Activated CD4-positive, alpha-beta memory T cell treated with anti-CD3 and anti-CD28 coated beads, Interleukin-2, amount 10 ng/mL, durations not matched to agents 7 days and 5 days (primary cell): Measurements from ENCODE around the gene SRPK3. TPM values are rescaled to one million over a fixed set of nuclear protein-coding genes. Genes with fewer than 3 reads are reported as not detected.
A peak's percentile ranks its signal among the peaks of the same experiment; 100 is the strongest.

Source experiments
- CTCF ChIA-PET: fragments of 350-600 bp; sonication (Branson Sonifier 250); formaldehyde crosslinking; loops from one replicate; lab custom pipeline; 2021; ENCODE audit warnings: antibody characterized with exemption, inconsistent platforms; lab: Charles Lee
- POLR2A ChIA-PET: fragments of 350-600 bp; sonication (Branson Sonifier 250); formaldehyde crosslinking; loops from one replicate; lab custom pipeline; 2021; ENCODE audit warnings: antibody characterized with exemption; lab: Charles Lee
- DNase-seq: peaks from one replicate; pipeline ENCODE4 v3.0.0-alpha.2; 2020
- H3K27ac Mint-ChIP-seq: one replicate; pipeline ENCODE4 v1.8.0; 2021; ENCODE audit warnings: mild to moderate bottlenecking, mixed read lengths
- H3K27me3 Mint-ChIP-seq: one replicate; pipeline ENCODE4 v1.8.0; 2021; ENCODE audit warnings: mixed read lengths
- H3K36me3 Mint-ChIP-seq: one replicate; pipeline ENCODE4 v1.8.0; 2021; ENCODE audit warnings: low read depth, mixed read lengths
- H3K4me1 Mint-ChIP-seq: one replicate; pipeline ENCODE4 v1.8.0; 2021; ENCODE audit warnings: mixed read lengths
- H3K4me3 Mint-ChIP-seq: one replicate; pipeline ENCODE4 v1.8.0; 2021; ENCODE audit warnings: mild to moderate bottlenecking, mixed read lengths
- H3K9me3 Mint-ChIP-seq: one replicate; pipeline ENCODE4 v1.8.0; 2021; ENCODE audit warnings: mixed read lengths
- total RNA-seq, 2 experiments: library from RNA; stranded (reverse); gene quantifications; one replicate each; pipeline ENCODE4 v1.2.3, GENCODE V29; 2021

Gene SRPK3
- total RNA-seq, 2 experiments from 2014 or later, result not detected

GRCh38 chrX:153830640-153831428 is 50.0 kb downstream of the SRPK3 start:
- ChIA-PET POLR2A (no interaction called here), CTCF (no interaction called here)
- Mint-ChIP-seq H3K9me3 (no peaks in the 10 kb centered on the region), H3K27me3 (peaks cover 35% of the 10 kb centered on the region), H3K27ac (no peak overlapping the region), H3K4me3 (no peak overlapping the region), H3K4me1 (peaks cover 9% of the 10 kb centered on the region), H3K36me3 (no peaks in the 10 kb centered on the region)
- no peak for DNase-seq

- no peaks in the 10 kb centered on the region for H3K9me3 Mint-ChIP-seq
- peaks cover 35% of the 10 kb centered on the region for H3K27me3 Mint-ChIP-seq
- no peak overlapping the region for H3K27ac Mint-ChIP-seq
- DNase-seq, result no peak
- H3K36me3 Mint-ChIP-seq, result no peaks in the 10 kb centered on the region
- POLR2A ChIA-PET, result no interaction called here
- H3K4me3 Mint-ChIP-seq, result peak overlapping the region; percentile 21
- CTCF ChIA-PET, result no interaction called here
- H3K4me1 Mint-ChIP-seq, result peaks cover 9% of the 10 kb centered on the region
These were observed 50.7 kb downstream of the SRPK3 start for GRCh38 chrX:153831429-153832150.

- Mint-ChIP-seq H3K36me3 (no peaks in the 10 kb centered on the region), H3K4me3 (no peak overlapping the region), H3K27me3 (peaks cover 24% of the 10 kb centered on the region), H3K27ac (no peak overlapping the region), H3K4me1 (peaks cover 2% of the 10 kb centered on the region), H3K9me3 (no peaks in the 10 kb centered on the region)
- ChIA-PET CTCF (no interaction called here), POLR2A (no interaction called here)
- no peak for DNase-seq
These were observed 51.9 kb downstream of the SRPK3 start for GRCh38 chrX:153832728-153833127.

Other genes starting within 250 kb of the SRPK3 start
- 10 to 100 TPM; 21.1 to 21.8 TPM for gene CCNQ, start 181.9 kb upstream of the SRPK3 start, total RNA-seq
- not detected for gene DUSP9, start 133.8 kb upstream of the SRPK3 start, total RNA-seq
- under 1 TPM; 0.60 to 0.96 TPM for gene PNCK, start 107.2 kb upstream of the SRPK3 start, total RNA-seq
- gene SLC6A8, start 93.1 kb upstream of the SRPK3 start, total RNA-seq, result 1 to 10 TPM; 2.9 to 3.0 TPM
- gene BCAP31, start 56.7 kb upstream of the SRPK3 start, total RNA-seq, result 100 to 1,000 TPM; 162 TPM
- gene ABCD1, start 56.2 kb upstream of the SRPK3 start, total RNA-seq, result 10 to 100 TPM; 16.5 to 17.6 TPM
- gene PLXNB3, start 16.8 kb upstream of the SRPK3 start, total RNA-seq, result under 1 TPM; 0.18 to 0.58 TPM
- gene IDH3G, start 13.3 kb downstream of the SRPK3 start, total RNA-seq, result 10 to 100 TPM; 62.4 to 64.8 TPM
- 100 to 1,000 TPM; 247 to 250 TPM for gene SSR4, start 13.6 kb downstream of the SRPK3 start, total RNA-seq
- 1 to 10 TPM in 1 of 2 experiments, under 1 TPM in 1; 0.88 to 1.1 TPM for gene PDZD4, start 49.5 kb downstream of the SRPK3 start, total RNA-seq
- gene L1CAM, start 105.1 kb downstream of the SRPK3 start, total RNA-seq, result 1 to 10 TPM; 4.2 to 5.2 TPM
- gene AVPR2, start 123.6 kb downstream of the SRPK3 start, total RNA-seq, result not detected
- gene ARHGAP4, start 145.2 kb downstream of the SRPK3 start, total RNA-seq, result 100 to 1,000 TPM; 262 to 267 TPM
- 10 to 100 TPM; 63.1 to 63.7 TPM for gene NAA10, start 154.0 kb downstream of the SRPK3 start, total RNA-seq
- 10 to 100 TPM; 12.1 to 12.8 TPM for gene RENBP, start 163.6 kb downstream of the SRPK3 start, total RNA-seq
- 10 to 100 TPM; 88.3 to 93.1 TPM for gene HCFC1, start 190.8 kb downstream of the SRPK3 start, total RNA-seq
- 10 to 100 TPM in 1 of 2 experiments, 1 to 10 TPM in 1; 9.9 to 12.6 TPM for gene TMEM187, start 191.7 kb downstream of the SRPK3 start, total RNA-seq
- gene IRAK1, start 238.9 kb downstream of the SRPK3 start, total RNA-seq, result 100 to 1,000 TPM; 118 to 122 TPM